SK-MEL-5 (cell line): ENCODE measurements around the gene TPCN2. TPM values are rescaled to one million over a fixed set of nuclear protein-coding genes. Genes with fewer than 3 reads are reported as not detected.

Experiments
- DNase-seq: peaks from one replicate; pipeline ENCODE4 v3.0.0-alpha.2; 2016; ENCODE audit warnings: low read depth, low spot score
- in situ Hi-C: cut with HindIII; loops from 2 replicates; pipeline ENCODE4 v1.10.0; 2016; ENCODE audit warnings: low sequenced_read_pairs, high pct_unique_total_duplicates, low pct_unique_long_range_greater_than_20kb
- total RNA-seq: library from RNA; depleted of rRNA; stranded (reverse); fragments of >200 nt; shearing (Covaris generic); gene quantifications from 2 replicates; pipeline ENCODE4 v1.2.3, GENCODE V29; 2014

TPCN2 gene
- total RNA-seq, 1 experiment from 2014 or later, result 24.7 TPM

GRCh38 chr11:69155302-69156234 is 106.8 kb downstream of the TPCN2 start, which contains the start of gene SMIM38:
Gene SMIM38 (plus strand): TSS chr11:69155935. CDS start chr11:69157847, 1,912 bp downstream.
- no peak for DNase-seq
- in situ Hi-C loops, result no loop called here

- no peak for DNase-seq
- in situ Hi-C loops, result no loop called here
Observed at GRCh38 chr11:69156235-69156639, 107.5 kb downstream of the TPCN2 start.

DNA sequence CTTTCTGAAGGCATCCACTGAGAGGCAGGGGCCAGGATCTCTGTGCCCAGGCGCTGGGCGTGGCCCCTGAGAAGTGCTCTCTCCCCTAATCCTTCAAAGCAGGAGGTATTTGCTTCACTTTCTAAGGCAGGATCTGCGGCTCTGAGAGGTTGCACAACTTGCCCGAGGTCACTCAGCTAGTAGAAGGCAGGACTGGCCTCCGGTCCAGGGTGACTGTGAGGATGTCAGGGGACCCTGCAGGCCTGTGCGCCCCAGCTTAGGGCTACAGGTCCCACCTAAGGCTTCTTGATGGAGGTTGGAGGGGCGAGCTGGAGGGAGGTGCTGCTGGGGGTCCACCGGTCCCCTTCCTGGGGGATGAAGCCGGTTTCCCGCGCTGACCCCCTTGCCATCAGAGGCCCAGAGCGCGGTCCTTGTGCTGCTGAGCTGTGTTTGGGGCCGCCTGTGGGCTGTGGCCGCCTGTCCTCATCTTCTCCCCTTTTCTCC is 108.0 kb downstream of the TPCN2 start:
- DNase-seq, result peak; percentile 46
- in situ Hi-C loops, result no loop called here

GRCh38 chr11:69157156-69157821 is 108.6 kb downstream of the TPCN2 start:
- peak; percentile 99 for DNase-seq

GRCh38 chr11:69157822-69158231 is 109.1 kb downstream of the TPCN2 start:
- in situ Hi-C loops, result no loop called here
- DNase-seq, result no peak

More at GRCh38 chr11:69157156-69157821, 108.6 kb downstream of the TPCN2 start:
- in situ Hi-C loops, result no loop called here

DNA sequence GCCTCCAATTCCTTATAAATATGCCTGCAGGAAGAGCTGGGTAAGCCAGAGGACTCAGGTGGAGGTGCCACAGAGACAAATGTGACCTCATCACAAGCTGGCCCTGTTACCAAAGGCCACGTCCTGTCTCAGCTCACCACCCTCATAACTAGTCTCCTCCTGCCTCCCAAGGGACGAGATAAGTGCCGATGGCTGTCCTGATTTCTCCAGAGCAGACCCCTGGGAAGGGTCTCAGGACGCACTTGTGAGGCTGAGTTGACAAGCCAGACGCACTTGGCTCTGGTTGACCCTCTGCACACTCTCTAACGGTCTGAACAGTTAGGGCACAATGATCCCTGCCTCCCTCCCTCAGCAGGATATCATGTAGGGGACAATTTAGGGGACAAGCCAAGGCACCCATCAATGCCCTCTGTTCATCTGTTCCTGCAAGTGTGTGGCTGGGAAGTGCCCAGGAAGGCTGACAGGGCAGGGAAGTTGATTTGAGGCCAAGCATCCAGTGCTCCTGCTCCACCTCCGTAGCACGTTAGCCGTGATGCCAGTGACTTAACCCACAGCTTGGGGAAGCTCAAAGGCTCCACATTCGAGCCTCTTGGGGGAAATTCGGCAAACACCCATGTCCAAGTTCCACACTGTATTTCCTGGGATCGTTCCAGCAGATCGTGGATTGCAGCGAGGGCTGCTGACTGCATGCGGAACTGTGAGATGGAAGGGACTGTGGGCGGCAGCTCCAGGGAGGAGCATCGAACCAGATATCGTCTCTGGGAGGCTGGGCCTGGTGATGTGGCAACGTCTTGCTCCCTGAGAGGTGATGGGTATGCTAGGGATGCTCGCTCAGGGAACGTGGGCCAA is 109.8 kb downstream of the TPCN2 start:
- in situ Hi-C loops, result no loop called here
- DNase-seq, result no peak

DNA sequence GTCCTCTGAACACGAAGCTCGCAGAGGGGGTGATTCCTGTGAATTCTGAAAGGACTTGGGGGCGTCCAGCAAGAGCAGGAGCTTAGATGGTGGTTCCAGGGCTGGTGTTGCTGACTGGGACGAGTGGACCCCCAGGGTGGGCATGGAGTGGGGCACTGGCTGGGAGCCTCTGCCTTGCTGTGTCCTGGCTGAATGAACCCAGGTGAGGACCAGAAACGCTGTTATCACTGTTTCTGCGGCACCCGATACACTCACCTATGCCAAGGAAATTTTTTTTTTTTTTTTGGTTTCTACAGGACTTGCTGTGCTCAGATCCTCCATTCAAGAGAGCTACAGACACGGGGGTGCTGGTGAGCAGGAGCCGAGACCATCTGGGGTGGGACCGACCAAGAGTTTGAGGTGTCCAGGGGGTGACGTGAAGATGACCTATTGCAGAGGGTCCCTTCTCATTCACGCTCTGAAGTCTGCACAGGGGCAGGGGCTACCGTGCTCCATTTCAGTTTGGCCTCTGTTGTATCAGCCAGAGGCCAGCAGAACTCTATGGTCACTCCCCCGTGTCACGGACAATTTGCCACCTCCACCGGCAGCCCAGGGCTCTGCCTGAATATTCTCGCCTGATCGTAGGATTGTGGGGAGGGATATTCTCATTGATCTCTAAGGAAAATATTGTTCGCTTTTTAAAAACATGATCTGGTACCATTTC is 110.6 kb downstream of the TPCN2 start:
- DNase-seq, result no peak

GRCh38 chr11:69160296-69161116 is 111.8 kb downstream of the TPCN2 start:
- no peak for DNase-seq
- in situ Hi-C loops, result no loop called here

More for the DNA sequence above, 110.6 kb downstream of the TPCN2 start:
- in situ Hi-C loops, result no loop called here

GRCh38 chr11:69161117-69161407 is 112.3 kb downstream of the TPCN2 start:
- in situ Hi-C loops, result no loop called here
- no peak for DNase-seq

- DNase-seq, result no peak
- in situ Hi-C loops, result no loop called here
Observed at GRCh38 chr11:69162505-69162904, 113.8 kb downstream of the TPCN2 start.

GRCh38 chr11:69163842-69164241 is 115.1 kb downstream of the TPCN2 start:
- in situ Hi-C loops, result no loop called here
- DNase-seq, result no peak

GRCh38 chr11:69164824-69165223 is 116.1 kb downstream of the TPCN2 start:
- DNase-seq, result peak; percentile 64
- in situ Hi-C loops, result no loop called here

- in situ Hi-C loops, result no loop called here
- DNase-seq, result no peak
Observed at GRCh38 chr11:69165775-69166174, 117.0 kb downstream of the TPCN2 start.

GRCh38 chr11:69166218-69167115 is 117.7 kb downstream of the TPCN2 start:
- in situ Hi-C loops, result no loop called here
- DNase-seq, result peak; percentile 77

DNA sequence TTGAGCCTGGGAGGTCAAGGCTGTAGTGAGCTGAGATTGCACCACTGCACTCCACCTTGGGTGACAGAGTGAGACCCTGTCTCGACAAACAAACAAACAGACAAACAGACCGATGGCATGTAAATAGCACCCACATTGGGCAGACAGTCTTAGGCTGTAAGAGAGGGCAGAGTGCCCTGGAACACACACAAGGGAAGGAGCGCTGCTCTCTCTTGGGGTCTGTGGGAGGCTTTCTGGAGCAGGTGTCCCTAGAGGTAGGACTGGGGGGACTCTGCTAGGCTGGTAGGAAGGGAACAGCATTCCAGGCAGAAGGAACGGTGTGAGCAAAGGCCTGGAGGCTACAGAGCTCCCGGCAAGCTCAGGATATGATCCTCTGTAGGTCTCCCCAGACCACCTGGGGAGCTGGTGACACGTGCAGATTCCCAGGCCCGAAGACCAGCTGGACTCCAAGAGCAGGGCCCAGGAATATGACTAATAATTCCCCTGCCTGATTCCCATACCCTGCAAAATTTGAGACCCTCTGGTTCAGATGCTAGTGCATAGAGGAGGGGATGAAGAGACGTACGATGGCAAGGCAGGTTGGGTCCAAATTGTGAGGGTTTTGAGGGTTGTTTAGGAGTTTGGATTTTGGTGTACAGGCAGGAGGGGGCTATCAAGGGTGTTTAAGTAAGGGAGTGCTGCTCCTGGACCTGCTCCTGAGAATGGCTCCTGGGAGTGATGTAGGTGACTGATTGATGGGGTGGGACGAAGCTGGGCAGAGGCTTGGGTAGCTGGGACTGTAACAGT is 118.6 kb downstream of the TPCN2 start:
- in situ Hi-C loops, result no loop called here
- DNase-seq, result no peak
